Trophoblast cell (in vitro differentiated cells and primary cell): Measurements from ENCODE around the gene MTSS2. TPM values are rescaled to one million over a fixed set of nuclear protein-coding genes. Genes with fewer than 3 reads are reported as not detected.

Experiments
- DNase-seq, 2 donors: peaks; one replicate each; pipeline ENCODE4 v3.0.0-alpha.2; 2016
- H2AFZ ChIP-seq: 2 replicates; pipeline ENCODE4 v1.6.1; 2013; ENCODE audit warnings: low read length, moderate library complexity, mild to moderate bottlenecking; ENCODE audit not compliant: insufficient read depth, poor library complexity
- H2AK5ac ChIP-seq: 2 replicates; pipeline ENCODE4 v1.6.1; 2013; ENCODE audit warnings: mild to moderate bottlenecking, low read length
- H2BK120ac ChIP-seq: 2 replicates; pipeline ENCODE4 v1.6.1; 2013; ENCODE audit warnings: low read length, mild to moderate bottlenecking, moderate library complexity; ENCODE audit not compliant: insufficient read depth, poor library complexity
- H2BK12ac ChIP-seq: 2 replicates; pipeline ENCODE4 v1.6.1; 2013; ENCODE audit warnings: mild to moderate bottlenecking, low read length, moderate library complexity
- H2BK5ac ChIP-seq: 2 replicates; pipeline ENCODE4 v1.6.1; 2013; ENCODE audit warnings: low read length, low read depth, moderate library complexity, mild to moderate bottlenecking; ENCODE audit not compliant: poor library complexity
- H3K14ac ChIP-seq: 2 replicates; pipeline ENCODE4 v1.6.1; 2013; ENCODE audit warnings: mild to moderate bottlenecking, low read length
- H3K18ac ChIP-seq: 2 replicates; pipeline ENCODE4 v1.6.1; 2013; ENCODE audit warnings: mild to moderate bottlenecking, low read length
- H3K23ac ChIP-seq: 2 replicates; pipeline ENCODE4 v1.6.1; 2013; ENCODE audit warnings: low read length
- H3K27ac ChIP-seq: 2 replicates; pipeline ENCODE4 v1.5.1; 2013; ENCODE audit warnings: low read depth, mild to moderate bottlenecking, inconsistent platforms, low read length, moderate library complexity
- H3K27me3 ChIP-seq: 2 replicates; pipeline ENCODE4 v1.6.1; 2013; ENCODE audit warnings: inconsistent platforms, mild to moderate bottlenecking, low read length, moderate library complexity; ENCODE audit not compliant: insufficient read depth
- H3K36me3 ChIP-seq, 2 experiments: 1 replicate in 1 of 2; 2 replicates in 1 of 2; pipeline ENCODE4 v1.6.1; 2013; ENCODE audit warnings: low read length in 2 of 2, mild to moderate bottlenecking in 2 of 2, moderate library complexity in 1 of 2; ENCODE audit not compliant: insufficient read depth in 2 of 2, control insufficient read depth in 1 of 2
- H3K4ac ChIP-seq: 2 replicates; pipeline ENCODE4 v1.6.1; 2013; ENCODE audit warnings: low read depth, mild to moderate bottlenecking, low read length, moderate library complexity
- H3K4me1 ChIP-seq, 2 experiments: 1 replicate in 1 of 2; 2 replicates in 1 of 2; pipeline ENCODE4 v1.6.1; 2013; ENCODE audit warnings: low read length in 2 of 2, mild to moderate bottlenecking in 2 of 2, moderate library complexity in 1 of 2; ENCODE audit not compliant: insufficient read depth in 2 of 2, control insufficient read depth in 1 of 2
- H3K4me2 ChIP-seq: 2 replicates; pipeline ENCODE4 v1.6.1; 2013; ENCODE audit warnings: inconsistent platforms, mild to moderate bottlenecking, low read length, moderate library complexity
- H3K4me3 ChIP-seq: 2 replicates; pipeline ENCODE4 v1.5.1; 2013; ENCODE audit warnings: mild to moderate bottlenecking, low read depth, low read length, inconsistent platforms
- H3K79me1 ChIP-seq: one replicate; pipeline ENCODE4 v1.6.1; 2013; ENCODE audit warnings: low read length
- H3K79me2 ChIP-seq: 2 replicates; pipeline ENCODE4 v1.6.1; 2013; ENCODE audit warnings: low read length, mild to moderate bottlenecking; ENCODE audit not compliant: control insufficient read depth, insufficient read depth, poor library complexity
- H3K9ac ChIP-seq: 2 replicates; pipeline ENCODE4 v1.6.1; 2013; ENCODE audit warnings: mild to moderate bottlenecking, low read length
- H3K9me3 ChIP-seq: 2 replicates; pipeline ENCODE4 v1.6.1; 2013; ENCODE audit warnings: low read depth, mild to moderate bottlenecking, control low read depth, inconsistent platforms, low read length; ENCODE audit not compliant: insufficient read depth
- H4K12ac ChIP-seq: 2 replicates; pipeline ENCODE4 v1.6.1; 2013; ENCODE audit warnings: low read depth, mild to moderate bottlenecking, low read length, moderate library complexity
- H4K8ac ChIP-seq: 2 replicates; pipeline ENCODE4 v1.6.1; 2013; ENCODE audit warnings: low read depth, mild to moderate bottlenecking, low read length, moderate library complexity
- H4K91ac ChIP-seq: one replicate; pipeline ENCODE4 v1.6.1; 2013; ENCODE audit warnings: low read depth, mild to moderate bottlenecking, low read length, moderate library complexity
- WGBS: extraction: QIAGEN DNeasy Blood & Tissue Kit; methylation state at CpG from one replicate; pipeline ENCODE4 v1.1.7; 2013; ENCODE audit warnings: missing lambda C conversion rate; ENCODE audit not compliant: insufficient read length, insufficient coverage; ENCODE audit errors: extremely low coverage; 5-methylcytosine and 5-hydroxymethylcytosine counted together
- polyA plus RNA-seq: library from polyadenylated mRNA; stranded (reverse); fragments of 200-250 nt; gene quantifications from 2 replicates; pipeline ENCODE4 v1.2.3, GENCODE V29; 2013

MTSS2 gene
- 164 and 171 TPM in 2 replicates for polyA plus RNA-seq

- Histone ChIP-seq H4K12ac (peak within 1 kb of the TSS; percentile 54), H2AFZ (peak within 1 kb of the TSS; percentile 48), H2BK5ac (peak within 1 kb of the TSS; percentile 61), H3K27me3 (no peaks in the 10 kb centered on the region), H3K4me3 (peak within 1 kb of the TSS; percentile 86), H3K18ac (peak within 1 kb of the TSS; percentile 98), H4K91ac (peak within 1 kb of the TSS; percentile 91), H2BK120ac (peak within 1 kb of the TSS; percentile 67), H3K4me1 (peaks cover 57 to 62% of the 10 kb centered on the region in 2 experiments), H3K9me3 (no peaks in the 10 kb centered on the region), H3K79me2 (peaks cover 35% of the 10 kb centered on the region), H3K79me1 (peaks cover 24% of the 10 kb centered on the region), H3K14ac (peak within 1 kb of the TSS; percentile 91), H3K27ac (peak within 1 kb of the TSS; percentile 18), H3K36me3 (peaks cover 8 to 14% of the 10 kb centered on the region in 2 experiments), H3K23ac (no peak within 1 kb of the TSS), H4K8ac (peak within 1 kb of the TSS; percentile 68), H3K4me2 (peak within 1 kb of the TSS; percentile 86), H3K9ac (peak within 1 kb of the TSS; percentile 81), H3K4ac (peak within 1 kb of the TSS; percentile 94), H2AK5ac (peak within 1 kb of the TSS; percentile 62), H2BK12ac (peak within 1 kb of the TSS; percentile 83)
- no CpG with 5 or more reads among the region's 72 CpGs for WGBS
- DNase-seq, result peak; percentile 75 to 88
These were observed at the start of gene MTSS2 for GRCh38 chr16:70685938-70686375. Gene MTSS2 (minus strand): TSS chr16:70686053. CDS start chr16:70685791, 262 bp downstream.

- Histone ChIP-seq H3K18ac (no peak overlapping the region), H4K8ac (no peak overlapping the region), H3K27me3 (no peaks in the 10 kb centered on the region), H2BK12ac (no peak overlapping the region), H3K36me3 (peaks cover 3 to 5% of the 10 kb centered on the region in 2 experiments), H3K79me2 (no peaks in the 10 kb centered on the region), H3K27ac (no peak overlapping the region), H3K4ac (no peak overlapping the region), H3K79me1 (peaks cover 4% of the 10 kb centered on the region), H3K23ac (no peak overlapping the region), H3K9ac (no peak overlapping the region), H2BK120ac (no peak overlapping the region), H4K91ac (no peak overlapping the region), H4K12ac (no peak overlapping the region), H3K4me1 (peaks cover 4 to 7% of the 10 kb centered on the region in 2 experiments), H3K9me3 (no peaks in the 10 kb centered on the region), H3K4me3 (no peak overlapping the region), H3K14ac (no peak overlapping the region), H2AFZ (no peak overlapping the region), H3K4me2 (no peak overlapping the region), H2AK5ac (no peak overlapping the region), H2BK5ac (no peak overlapping the region)
- WGBS, result no CpG with 5 or more reads among the region's 13 CpGs
- no peak for DNase-seq
These were observed 49.5 kb upstream of the MTSS2 start for GRCh38 chr16:70735141-70735979.

GRCh38 chr16:70734522-70735095, 48.8 kb upstream of the MTSS2 start:
- Histone ChIP-seq H3K27ac (no peak overlapping the region), H3K79me1 (peaks cover 2% of the 10 kb centered on the region), H2AK5ac (no peak overlapping the region), H3K27me3 (no peaks in the 10 kb centered on the region), H3K14ac (no peak overlapping the region), H4K91ac (no peak overlapping the region), H2BK5ac (no peak overlapping the region), H2BK120ac (no peak overlapping the region), H3K79me2 (no peaks in the 10 kb centered on the region), H4K12ac (no peak overlapping the region), H3K18ac (no peak overlapping the region), H3K4me3 (no peak overlapping the region), H3K4me2 (no peak overlapping the region), H3K4ac (no peak overlapping the region), H3K4me1 (peaks cover 0 to 6% of the 10 kb centered on the region in 2 experiments), H2AFZ (no peak overlapping the region), H3K23ac (no peak overlapping the region), H3K36me3 (peaks cover 5 to 6% of the 10 kb centered on the region in 2 experiments), H3K9ac (no peak overlapping the region), H2BK12ac (no peak overlapping the region), H3K9me3 (no peaks in the 10 kb centered on the region), H4K8ac (no peak overlapping the region)
- DNase-seq, result no peak
- WGBS, result no CpG with 5 or more reads among the region's 4 CpGs

GRCh38 chr16:70730944-70731343, 45.1 kb upstream of the MTSS2 start:
- H4K12ac ChIP-seq, result no peak overlapping the region
- H2BK12ac ChIP-seq, result no peak overlapping the region
- H4K91ac ChIP-seq, result no peak overlapping the region
- H3K4ac ChIP-seq, result no peak overlapping the region
- no peak overlapping the region for H3K27ac ChIP-seq
- no peak overlapping the region for H3K9ac ChIP-seq
- H3K4me3 ChIP-seq, result no peak overlapping the region
- no peak overlapping the region for H2BK5ac ChIP-seq
- peaks cover 3% of the 10 kb centered on the region for H3K79me1 ChIP-seq
- H3K4me2 ChIP-seq, result no peak overlapping the region
- H3K36me3 ChIP-seq, result peaks cover 13% of the 10 kb centered on the region in 2 experiments
- no peaks in the 10 kb centered on the region for H3K27me3 ChIP-seq
- H3K79me2 ChIP-seq, result no peaks in the 10 kb centered on the region
- WGBS, result no CpG with 5 or more reads among the region's 3 CpGs
- H3K4me1 ChIP-seq, result peaks cover 7 to 9% of the 10 kb centered on the region in 2 experiments
- H3K18ac ChIP-seq, result no peak overlapping the region
- H2AFZ ChIP-seq, result no peak overlapping the region
- no peak for DNase-seq
- no peak overlapping the region for H4K8ac ChIP-seq
- no peak overlapping the region for H2AK5ac ChIP-seq
- no peak overlapping the region for H3K23ac ChIP-seq
- H3K9me3 ChIP-seq, result no peaks in the 10 kb centered on the region
- no peak overlapping the region for H2BK120ac ChIP-seq
- H3K14ac ChIP-seq, result no peak overlapping the region
